Measurements from ENCODE around the gene C14orf180. TPM values are rescaled to one million over a fixed set of nuclear protein-coding genes. Genes with fewer than 3 reads are reported as not detected.

Gene C14orf180
- total and polyA plus RNA-seq, 2 experiments from 2014 or later: not detected

- Histone ChIP-seq H3K27ac (no peak overlapping the region), H3K36me3 (ENCODE audit: low read depth) (no peaks in the 10 kb centered on the region), H3K4me3 (no peak overlapping the region), H4K20me1 (ENCODE audit: insufficient read depth) (no peaks in the 10 kb centered on the region), H2AFZ (no peak overlapping the region), H3K9ac (no peak overlapping the region), H3K9me2 (ENCODE audit: insufficient read depth) (no peaks in the 10 kb centered on the region), H3F3A (ENCODE audit: insufficient read depth) (no peaks in the 10 kb centered on the region), H3K27me3 (replicated peaks; ENCODE audit: insufficient read depth) (peaks cover 21% of the 10 kb centered on the region), H3K4me1 (ENCODE audit: insufficient read depth) (no peaks in the 10 kb centered on the region), H3K79me2 (ENCODE audit: insufficient read depth) (no peaks in the 10 kb centered on the region), H3K4me2 (ENCODE audit: unreplicated experiment) (no peak overlapping the region), H3K9me3 (ENCODE audit: low read depth) (no peaks in the 10 kb centered on the region)
- no peak for DNase-seq
- WGBS, 2 experiments (ENCODE audit: low coverage in 1 of 2, low lambda C conversion rate in 2 of 2, missing lambda C conversion rate in 2 of 2): 55 to 57% methylated on average over 11 of the region's 11 CpGs
- TF ChIP-seq EZH2phosphoT487 (IDR thresholded peaks at IDR 0.05; ENCODE audit: insufficient read depth, low read depth): no peak
- no peak for TF ChIP-seq EZH2 (IDR thresholded peaks at IDR 0.05; ENCODE audit: insufficient read depth, poor library complexity, severe bottlenecking)
- in situ Hi-C loops (cut with MboI): no loop called here
Measured at GRCh38 chr14:104602315-104602932, 22.9 kb downstream of the C14orf180 start.

GRCh38 chr14:104602933-104603325, 23.4 kb downstream of the C14orf180 start:
- Histone ChIP-seq H3K79me2 (ENCODE audit: insufficient read depth) (no peaks in the 10 kb centered on the region), H3F3A (ENCODE audit: insufficient read depth) (no peaks in the 10 kb centered on the region), H3K4me1 (ENCODE audit: insufficient read depth) (no peaks in the 10 kb centered on the region), H2AFZ (no peak overlapping the region), H3K9ac (no peak overlapping the region), H3K4me3 (no peak overlapping the region), H3K4me2 (ENCODE audit: unreplicated experiment) (no peak overlapping the region), H3K36me3 (ENCODE audit: low read depth) (no peaks in the 10 kb centered on the region), H3K9me2 (ENCODE audit: insufficient read depth) (no peaks in the 10 kb centered on the region), H3K27me3 (replicated peaks; ENCODE audit: insufficient read depth) (peaks cover 24% of the 10 kb centered on the region), H4K20me1 (ENCODE audit: insufficient read depth) (no peaks in the 10 kb centered on the region), H3K27ac (no peak overlapping the region), H3K9me3 (ENCODE audit: low read depth) (no peaks in the 10 kb centered on the region)
- 63 to 68% methylated on average over 7 of the region's 7 CpGs for WGBS, 2 experiments (ENCODE audit: low coverage in 1 of 2, low lambda C conversion rate in 2 of 2, missing lambda C conversion rate in 2 of 2)
- DNase-seq: no peak
- TF ChIP-seq EZH2phosphoT487 (IDR thresholded peaks at IDR 0.05; ENCODE audit: insufficient read depth, low read depth): no peak
- in situ Hi-C loops (cut with MboI): no loop called here

- Histone ChIP-seq H3K4me2 (ENCODE audit: unreplicated experiment) (no peak overlapping the region), H3K9ac (no peak overlapping the region), H3K36me3 (ENCODE audit: low read depth) (no peaks in the 10 kb centered on the region), H3K27me3 (replicated peaks; ENCODE audit: insufficient read depth) (peaks cover 31% of the 10 kb centered on the region), H3F3A (ENCODE audit: insufficient read depth) (no peaks in the 10 kb centered on the region), H3K79me2 (ENCODE audit: insufficient read depth) (no peaks in the 10 kb centered on the region), H3K9me2 (ENCODE audit: insufficient read depth) (no peaks in the 10 kb centered on the region), H4K20me1 (ENCODE audit: insufficient read depth) (no peaks in the 10 kb centered on the region), H2AFZ (no peak overlapping the region), H3K9me3 (ENCODE audit: low read depth) (no peaks in the 10 kb centered on the region), H3K27ac (no peak overlapping the region), H3K4me1 (ENCODE audit: insufficient read depth) (no peaks in the 10 kb centered on the region), H3K4me3 (no peak overlapping the region)
- TF ChIP-seq EZH2phosphoT487 (IDR thresholded peaks at IDR 0.05; ENCODE audit: insufficient read depth, low read depth) (no peak), EZH2 (IDR thresholded peaks at IDR 0.05; ENCODE audit: insufficient read depth, poor library complexity, severe bottlenecking) (no peak)
- DNase-seq: no peak
- WGBS, 2 experiments (ENCODE audit: low coverage in 1 of 2, low lambda C conversion rate in 2 of 2, missing lambda C conversion rate in 2 of 2): 14 to 16% methylated on average over 26 to 30 of the region's 32 CpGs
- in situ Hi-C loops (cut with MboI): no loop called here
Measured at GRCh38 chr14:104603711-104604401, 24.3 kb downstream of the C14orf180 start.

GRCh38 chr14:104604458-104605449, 25.2 kb downstream of the C14orf180 start, which contains the start of gene TMEM179:
Gene TMEM179 (minus strand): TSS chr14:104604772. CDS start chr14:104604741, 31 bp downstream.
- Histone ChIP-seq H4K20me1 (ENCODE audit: insufficient read depth) (no peaks in the 10 kb centered on the region), H3K9me3 (ENCODE audit: low read depth) (no peaks in the 10 kb centered on the region), H3K27me3 (replicated peaks; ENCODE audit: insufficient read depth) (peaks cover 32% of the 10 kb centered on the region), H2AFZ (no peak within 1 kb of the TSS), H3K27ac (no peak within 1 kb of the TSS), H3K9me2 (ENCODE audit: insufficient read depth) (no peaks in the 10 kb centered on the region), H3K79me2 (ENCODE audit: insufficient read depth) (no peaks in the 10 kb centered on the region), H3F3A (ENCODE audit: insufficient read depth) (no peaks in the 10 kb centered on the region), H3K9ac (no peak within 1 kb of the TSS), H3K4me2 (ENCODE audit: unreplicated experiment) (no peak within 1 kb of the TSS), H3K4me1 (ENCODE audit: insufficient read depth) (no peaks in the 10 kb centered on the region), H3K4me3 (no peak within 1 kb of the TSS), H3K36me3 (ENCODE audit: low read depth) (no peaks in the 10 kb centered on the region)
- DNase-seq: peak; percentile 35
- in situ Hi-C loops (cut with MboI): no loop called here
- TF ChIP-seq EZH2 (IDR thresholded peaks at IDR 0.05; ENCODE audit: insufficient read depth, poor library complexity, severe bottlenecking) (no peak), EZH2phosphoT487 (IDR thresholded peaks at IDR 0.05; ENCODE audit: insufficient read depth, low read depth) (no peak)
- WGBS, 2 experiments (ENCODE audit: low coverage in 1 of 2, low lambda C conversion rate in 2 of 2, missing lambda C conversion rate in 2 of 2): 9 to 11% methylated on average over 52 to 90 of the region's 91 CpGs
